Neural progenitor cell (in vitro differentiated cells): ENCODE results near the gene TANC2. TPM values are rescaled to one million over a fixed set of nuclear protein-coding genes. Genes with fewer than 3 reads are reported as not detected.

Experiments used
- DNase-seq: peaks from one replicate; pipeline ENCODE4 v3.0.0-alpha.2; 2016; ENCODE audit warnings: low spot score
- H2AFZ ChIP-seq: fragments of 200-600 bp; sonication (generic); replicated peaks from 2 replicates; pipeline ENCODE4 v1.6.1; 2016; ENCODE audit warnings: antibody characterized with exemption
- H3F3A ChIP-seq: fragments of 200-600 bp; sonication (generic); 2 replicates; pipeline ENCODE4 v1.6.1; 2016; ENCODE audit warnings: antibody characterized with exemption, low read depth
- H3K27ac ChIP-seq: fragments of 200-600 bp; sonication (generic); 2 replicates; pipeline ENCODE4 v1.5.1; 2016; ENCODE audit warnings: mild to moderate bottlenecking
- H3K27me3 ChIP-seq: fragments of 200-600 bp; sonication (generic); 2 replicates; pipeline ENCODE4 v1.6.1; 2016; ENCODE audit warnings: mild to moderate bottlenecking, moderate library complexity
- H3K36me3 ChIP-seq: fragments of 200-600 bp; sonication (generic); 2 replicates; pipeline ENCODE4 v1.5.1; 2016
- H3K4me1 ChIP-seq: fragments of 200-600 bp; sonication (generic); 2 replicates; pipeline ENCODE4 v1.6.1; 2016; ENCODE audit warnings: mixed run types
- H3K4me2 ChIP-seq: fragments of 200-600 bp; sonication (generic); 2 replicates; pipeline ENCODE4 v1.6.1; 2016
- H3K4me3 ChIP-seq: fragments of 200-600 bp; sonication (generic); 2 replicates; pipeline ENCODE4 v1.5.1; 2016
- H3K79me2 ChIP-seq: fragments of 200-600 bp; sonication (generic); 2 replicates; pipeline ENCODE4 v1.6.1; 2016; ENCODE audit warnings: low read depth
- H3K9ac ChIP-seq: fragments of 200-600 bp; sonication (generic); 2 replicates; pipeline ENCODE4 v1.6.1; 2016
- H3K9me3 ChIP-seq: fragments of 200-600 bp; sonication (generic); 2 replicates; pipeline ENCODE4 v1.5.1; 2016; ENCODE audit warnings: low read depth
- H4K20me1 ChIP-seq: fragments of 200-600 bp; sonication (generic); 2 replicates; pipeline ENCODE4 v1.6.1; 2016; ENCODE audit warnings: low read depth
- H3K27ac Mint-ChIP-seq: 3 replicates; pipeline ENCODE4 v1.8.0; 2021; ENCODE audit warnings: mixed read lengths
- H3K27me3 Mint-ChIP-seq: 2 replicates; pipeline ENCODE4 v1.8.0; 2022; ENCODE audit warnings: low read depth, mild to moderate bottlenecking, inconsistent platforms, moderate library complexity, mixed read lengths; ENCODE audit not compliant: insufficient read depth
- H3K36me3 Mint-ChIP-seq: 3 replicates; pipeline ENCODE4 v1.8.0; 2021; ENCODE audit warnings: mixed read lengths
- H3K4me1 Mint-ChIP-seq: 3 replicates; pipeline ENCODE4 v1.8.0; 2021; ENCODE audit warnings: mixed read lengths
- H3K4me3 Mint-ChIP-seq: 3 replicates; pipeline ENCODE4 v1.8.0; 2021; ENCODE audit warnings: mild to moderate bottlenecking, moderate library complexity, mixed read lengths
- H3K9me3 Mint-ChIP-seq: 3 replicates; pipeline ENCODE4 v1.8.0; 2020; ENCODE audit warnings: mixed read lengths
- EZH2 ChIP-seq: fragments of 200-600 bp; sonication (generic); IDR thresholded peaks from 2 replicates; pipeline ENCODE4 v1.6.1; 2017; ENCODE audit warnings: antibody characterized with exemption, mild to moderate bottlenecking, moderate library complexity
- EZH2phosphoT487 ChIP-seq: fragments of 200-600 bp; sonication (generic); IDR thresholded peaks from 2 replicates; pipeline ENCODE4 v1.6.1; 2017; ENCODE audit warnings: antibody characterized with exemption
- total RNA-seq: library from RNA; depleted of rRNA; stranded (reverse); fragments of >200 nt; gene quantifications from 2 replicates; pipeline ENCODE4 v1.2.3, GENCODE V29; 2015; ENCODE audit warnings: low replicate concordance
- TF ChIP-seq, protein P1 (sequence below): fragments of 200-600 bp; sonication (generic); IDR thresholded peaks from 2 replicates; pipeline ENCODE4 v1.5.1; 2017; ENCODE audit warnings: antibody characterized with exemption, mild to moderate bottlenecking

Gene TANC2
- total RNA-seq, 1 donor from 2014 or later = 8.3 TPM

DNA sequence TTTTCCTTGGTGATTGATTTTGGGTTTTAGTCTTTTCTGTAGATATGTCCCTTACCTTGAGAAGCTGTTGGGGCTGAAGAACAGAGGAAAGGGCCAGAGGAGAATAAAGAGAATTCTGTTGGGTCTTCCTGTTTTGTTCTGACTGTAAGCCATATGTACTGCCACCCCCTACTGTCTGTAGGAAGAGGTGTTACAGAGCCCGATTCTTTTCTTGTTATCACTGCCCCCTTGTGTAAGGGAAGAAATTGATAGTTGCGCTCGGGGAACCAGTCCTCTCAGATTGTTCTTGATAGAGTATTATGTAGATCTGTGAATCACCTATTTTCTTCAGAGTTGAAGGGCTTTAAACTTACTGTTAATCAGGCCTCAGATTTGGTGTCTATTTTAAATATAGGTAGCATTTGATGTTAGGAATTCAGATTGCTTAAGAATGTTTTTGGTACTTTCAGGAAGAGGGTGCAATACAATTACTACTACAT lies 2.4 kb downstream of the TANC2 start:
- H3K27me3 Mint-ChIP-seq = peaks cover 10% of the 10 kb centered on the region

DNA sequence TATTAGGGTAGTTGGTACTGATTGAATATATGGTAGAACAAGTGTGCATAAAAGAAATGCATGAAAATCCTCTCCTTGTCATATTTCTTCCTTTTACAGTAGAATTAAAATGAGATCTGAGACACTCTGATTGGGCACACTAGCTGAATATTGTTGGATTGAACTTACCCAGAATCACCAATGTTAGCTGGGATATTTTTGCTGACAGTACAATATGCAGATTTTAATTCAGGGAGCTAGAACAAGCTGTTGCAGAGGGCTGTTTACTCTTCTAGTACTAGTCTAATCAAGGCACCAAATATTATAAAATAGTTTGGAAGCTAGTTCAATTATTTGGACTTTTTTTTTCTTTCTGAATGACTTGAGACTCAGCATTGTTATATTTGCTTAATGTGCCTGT lies 4.6 kb downstream of the TANC2 start:
- Mint-ChIP-seq H3K9me3 (peaks cover 8% of the 10 kb centered on the region), H3K4me3 (no peak overlapping the region), H3K36me3 (no peaks in the 10 kb centered on the region), H3K27me3 (peaks cover 4% of the 10 kb centered on the region), H3K27ac (no peak overlapping the region), H3K4me1 (peaks cover 22% of the 10 kb centered on the region)
- Histone ChIP-seq H3K27ac (no peak overlapping the region), H4K20me1 (peaks cover 9% of the 10 kb centered on the region), H3K27me3 (peaks cover 13% of the 10 kb centered on the region), H3K36me3 (no peaks in the 10 kb centered on the region), H3K79me2 (peaks cover 8% of the 10 kb centered on the region), H3F3A (peaks cover 9% of the 10 kb centered on the region), H3K4me1 (peaks cover 15% of the 10 kb centered on the region), H3K9me3 (peaks cover 7% of the 10 kb centered on the region), H3K4me3 (no peak overlapping the region), H2AFZ (no peak overlapping the region), H3K4me2 (no peak overlapping the region), H3K9ac (no peak overlapping the region)
- TF ChIP-seq, protein P1, sequence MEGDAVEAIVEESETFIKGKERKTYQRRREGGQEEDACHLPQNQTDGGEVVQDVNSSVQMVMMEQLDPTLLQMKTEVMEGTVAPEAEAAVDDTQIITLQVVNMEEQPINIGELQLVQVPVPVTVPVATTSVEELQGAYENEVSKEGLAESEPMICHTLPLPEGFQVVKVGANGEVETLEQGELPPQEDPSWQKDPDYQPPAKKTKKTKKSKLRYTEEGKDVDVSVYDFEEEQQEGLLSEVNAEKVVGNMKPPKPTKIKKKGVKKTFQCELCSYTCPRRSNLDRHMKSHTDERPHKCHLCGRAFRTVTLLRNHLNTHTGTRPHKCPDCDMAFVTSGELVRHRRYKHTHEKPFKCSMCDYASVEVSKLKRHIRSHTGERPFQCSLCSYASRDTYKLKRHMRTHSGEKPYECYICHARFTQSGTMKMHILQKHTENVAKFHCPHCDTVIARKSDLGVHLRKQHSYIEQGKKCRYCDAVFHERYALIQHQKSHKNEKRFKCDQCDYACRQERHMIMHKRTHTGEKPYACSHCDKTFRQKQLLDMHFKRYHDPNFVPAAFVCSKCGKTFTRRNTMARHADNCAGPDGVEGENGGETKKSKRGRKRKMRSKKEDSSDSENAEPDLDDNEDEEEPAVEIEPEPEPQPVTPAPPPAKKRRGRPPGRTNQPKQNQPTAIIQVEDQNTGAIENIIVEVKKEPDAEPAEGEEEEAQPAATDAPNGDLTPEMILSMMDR = no peak
- TF ChIP-seq EZH2phosphoT487 = no peak
- DNase-seq = no peak

More for the DNA sequence above, 2.4 kb downstream of the TANC2 start:
- peaks cover 8% of the 10 kb centered on the region for H3K79me2 ChIP-seq
- H3K9me3 ChIP-seq = peaks cover 7% of the 10 kb centered on the region
- peak; percentile 87 for DNase-seq
- peak overlapping the region; percentile 94 for H3K4me2 ChIP-seq
- TF ChIP-seq EZH2 = no peak
- TF ChIP-seq, protein P1 = peak; percentile 81
- no peak overlapping the region for H2AFZ ChIP-seq
- H3K4me1 Mint-ChIP-seq = peaks cover 25% of the 10 kb centered on the region
- no peak overlapping the region for H3K4me3 ChIP-seq
- no peak overlapping the region for H3K27ac Mint-ChIP-seq
- H3K27ac ChIP-seq = no peak overlapping the region
- peak overlapping the region; percentile 65 for H3K4me3 Mint-ChIP-seq
- H3K27me3 ChIP-seq = peaks cover 28% of the 10 kb centered on the region
- H4K20me1 ChIP-seq = peaks cover 9% of the 10 kb centered on the region
- H3K9me3 Mint-ChIP-seq = peaks cover 7% of the 10 kb centered on the region
- H3K9ac ChIP-seq = no peak overlapping the region
- no peaks in the 10 kb centered on the region for H3K36me3 Mint-ChIP-seq
- peaks cover 22% of the 10 kb centered on the region for H3F3A ChIP-seq
- no peaks in the 10 kb centered on the region for H3K36me3 ChIP-seq
- H3K4me1 ChIP-seq = peaks cover 15% of the 10 kb centered on the region

DNA sequence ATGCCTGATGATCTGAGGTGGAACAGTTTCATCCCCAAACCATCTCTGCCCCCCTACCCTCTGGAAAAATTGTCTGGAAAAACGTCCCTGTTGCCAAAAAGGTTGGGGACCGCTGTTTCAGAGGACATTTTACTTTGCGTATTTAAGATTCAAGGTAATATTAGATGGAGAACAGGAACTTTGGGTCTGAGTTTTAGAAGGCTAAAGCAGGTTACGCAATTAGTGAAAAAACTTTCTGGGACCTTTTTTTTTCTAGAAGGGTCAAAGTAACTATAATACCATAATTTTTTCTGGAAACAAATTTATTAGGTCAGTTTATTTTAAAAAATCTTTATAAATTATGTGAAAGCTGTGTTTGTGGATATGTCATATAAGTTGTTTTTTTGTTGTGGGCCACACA lies 5.8 kb downstream of the TANC2 start:
- H3K27me3 Mint-ChIP-seq = peaks cover 2% of the 10 kb centered on the region
- no peak overlapping the region for H3K27ac Mint-ChIP-seq
- Histone ChIP-seq H3K27ac (no peak overlapping the region), H3K4me1 (peaks cover 25% of the 10 kb centered on the region), H3K4me3 (no peak overlapping the region), H3K4me2 (no peak overlapping the region), H3K9me3 (peaks cover 7% of the 10 kb centered on the region), H3K79me2 (peaks cover 8% of the 10 kb centered on the region), H3K27me3 (peaks cover 13% of the 10 kb centered on the region), H3K9ac (no peak overlapping the region), H4K20me1 (peaks cover 8% of the 10 kb centered on the region), H3K36me3 (no peaks in the 10 kb centered on the region), H2AFZ (no peak overlapping the region), H3F3A (peaks cover 5% of the 10 kb centered on the region)
- peaks cover 19% of the 10 kb centered on the region for H3K4me1 Mint-ChIP-seq
- TF ChIP-seq EZH2phosphoT487 (no peak), EZH2 (no peak)
- TF ChIP-seq, protein P1 = no peak
- no peak for DNase-seq
- H3K36me3 Mint-ChIP-seq = no peaks in the 10 kb centered on the region
- no peak overlapping the region for H3K4me3 Mint-ChIP-seq
- H3K9me3 Mint-ChIP-seq = peaks cover 11% of the 10 kb centered on the region
